Endothelial cell (in vitro differentiated cells): ENCODE data around the gene ARHGAP26. TPM values are rescaled to one million over a fixed set of nuclear protein-coding genes. Genes with fewer than 3 reads are reported as not detected.

ENCODE experiments used
- DNase-seq: peaks from one replicate; pipeline ENCODE4 v3.0.0; 2021; ENCODE audit warnings: low spot score
- H3K27ac Mint-ChIP-seq: one replicate; pipeline ENCODE4 v1.8.0; 2021; ENCODE audit warnings: mixed read lengths, inconsistent platforms; ENCODE audit not compliant: unreplicated experiment
- H3K27me3 Mint-ChIP-seq: one replicate; pipeline ENCODE4 v1.8.0; 2021; ENCODE audit warnings: mild to moderate bottlenecking, moderate library complexity, mixed read lengths, inconsistent platforms; ENCODE audit not compliant: unreplicated experiment
- H3K36me3 Mint-ChIP-seq: one replicate; pipeline ENCODE4 v1.8.0; 2021; ENCODE audit warnings: mild to moderate bottlenecking, low read depth, mixed read lengths, inconsistent platforms; ENCODE audit not compliant: unreplicated experiment
- H3K4me1 Mint-ChIP-seq: one replicate; pipeline ENCODE4 v1.8.0; 2021; ENCODE audit warnings: mild to moderate bottlenecking, mixed read lengths, inconsistent platforms; ENCODE audit not compliant: unreplicated experiment
- H3K4me3 Mint-ChIP-seq: one replicate; pipeline ENCODE4 v1.8.0; 2021; ENCODE audit warnings: mild to moderate bottlenecking, mixed read lengths, inconsistent platforms; ENCODE audit not compliant: unreplicated experiment
- H3K9me3 Mint-ChIP-seq: one replicate; pipeline ENCODE4 v1.8.0; 2021; ENCODE audit warnings: mixed read lengths, inconsistent platforms; ENCODE audit not compliant: unreplicated experiment
- CTCF ChIP-seq: fragments of 200-600 bp; sonication (generic); IDR thresholded peaks from one replicate; pipeline ENCODE4 v1.5.0; 2021; ENCODE audit warnings: antibody characterized with exemption; ENCODE audit not compliant: unreplicated experiment
- total RNA-seq: library from RNA; stranded (reverse); fragmentation: NEBNext Ultra II Directional; extraction: Animal tissue kit (Norgen Biotek cat#: 25700); gene quantifications from one replicate; pipeline ENCODE4 v1.2.1, GENCODE V29; 2021; ENCODE audit not compliant: unreplicated experiment

The ARHGAP26 gene
- total RNA-seq, 1 donor from 2014 or later = 81.5 TPM

GRCh38 chr5:143188692-143189091 is 418.5 kb downstream of the ARHGAP26 start:
- Mint-ChIP-seq H3K27ac (no peak overlapping the region), H3K9me3 (no peaks in the 10 kb centered on the region), H3K4me3 (no peak overlapping the region), H3K27me3 (no peaks in the 10 kb centered on the region), H3K4me1 (peaks cover 3% of the 10 kb centered on the region), H3K36me3 (no peaks in the 10 kb centered on the region)
- TF ChIP-seq CTCF = no peak
- no peak for DNase-seq

- H3K4me1 Mint-ChIP-seq = peaks cover 9% of the 10 kb centered on the region
- no peak for TF ChIP-seq CTCF
- H3K27ac Mint-ChIP-seq = no peak overlapping the region
- H3K4me3 Mint-ChIP-seq = no peak overlapping the region
- no peak for DNase-seq
- peaks cover 5% of the 10 kb centered on the region for H3K36me3 Mint-ChIP-seq
- no peaks in the 10 kb centered on the region for H3K9me3 Mint-ChIP-seq
- H3K27me3 Mint-ChIP-seq = peaks cover 2% of the 10 kb centered on the region
Measured at GRCh38 chr5:143190260-143190810, 420.2 kb downstream of the ARHGAP26 start.

- Mint-ChIP-seq H3K27me3 (peaks cover 2% of the 10 kb centered on the region), H3K4me1 (peaks cover 12% of the 10 kb centered on the region), H3K9me3 (no peaks in the 10 kb centered on the region), H3K4me3 (no peak overlapping the region), H3K36me3 (peaks cover 5% of the 10 kb centered on the region), H3K27ac (no peak overlapping the region)
- DNase-seq = no peak
- no peak for TF ChIP-seq CTCF
Measured at GRCh38 chr5:143191720-143192119, 421.5 kb downstream of the ARHGAP26 start.

- H3K4me3 Mint-ChIP-seq = no peak overlapping the region
- no peak overlapping the region for H3K27ac Mint-ChIP-seq
- no peaks in the 10 kb centered on the region for H3K9me3 Mint-ChIP-seq
- no peak for DNase-seq
- H3K36me3 Mint-ChIP-seq = peaks cover 6% of the 10 kb centered on the region
- H3K4me1 Mint-ChIP-seq = peaks cover 12% of the 10 kb centered on the region
- no peak for TF ChIP-seq CTCF
- H3K27me3 Mint-ChIP-seq = peaks cover 2% of the 10 kb centered on the region
Measured at GRCh38 chr5:143192191-143192900, 422.2 kb downstream of the ARHGAP26 start.

GRCh38 chr5:143194206-143194605 is 424.0 kb downstream of the ARHGAP26 start:
- H3K36me3 Mint-ChIP-seq = peaks cover 11% of the 10 kb centered on the region

More at GRCh38 chr5:143194206-143194605, 424.0 kb downstream of the ARHGAP26 start:
- H3K4me1 Mint-ChIP-seq = peaks cover 13% of the 10 kb centered on the region
- no peak overlapping the region for H3K4me3 Mint-ChIP-seq
- no peaks in the 10 kb centered on the region for H3K9me3 Mint-ChIP-seq
- H3K27ac Mint-ChIP-seq = no peak overlapping the region
- peaks cover 2% of the 10 kb centered on the region for H3K27me3 Mint-ChIP-seq
- no peak for DNase-seq
- no peak for TF ChIP-seq CTCF
